ENCODE measurements around the gene ATPAF2. TPM values are rescaled to one million over a fixed set of nuclear protein-coding genes. Genes with fewer than 3 reads are reported as not detected.

ATPAF2 gene
- total RNA-seq = 10 to 100 TPM; 11.8 to 19.0 TPM

GRCh38 chr17:18038861-18039534, at the start of gene ATPAF2, which contains the start of gene GID4:
Gene ATPAF2, minus strand, starts transcription at chr17:18039168. Its CDS starts 155 bp downstream, at chr17:18039013.
Gene GID4, plus strand, starts transcription at chr17:18039408. Its CDS starts 57 bp downstream, at chr17:18039465.
- peaks cover 21 to 39% of the 10 kb centered on the region in 2 donors for H3K4me1 ChIP-seq (ENCODE audit: control insufficient read depth in 1 of 2, low read depth in 2 of 2)
- no peaks in the 10 kb centered on the region for H3K36me3 ChIP-seq
- H3K4me3 ChIP-seq = peak within 1 kb of the TSS; percentile 97
- H3K27ac ChIP-seq = peak within 1 kb of the TSS; percentile 39 to 59
- no peak for TF ChIP-seq CTCF (IDR thresholded peaks at IDR 0.05)
- H3K27me3 ChIP-seq (replicated peaks; ENCODE audit: insufficient read depth) = no peaks in the 10 kb centered on the region
- DNase-seq (ENCODE audit: low spot score) (peak; percentile 97), ATAC-seq (ENCODE audit: insufficient number of reproducible peaks, low FRiP score, low read depth) (peak; percentile 95)
- H3K9me3 ChIP-seq = no peaks in the 10 kb centered on the region

GRCh38 chr17:18087610-18088491, 48.9 kb upstream of the ATPAF2 start, which contains the start of gene DRG2:
Gene DRG2, plus strand, starts transcription at chr17:18087948. Its CDS starts 76 bp downstream, at chr17:18088024.
- H3K4me3 ChIP-seq = peak within 1 kb of the TSS; percentile 87
- peaks cover 2% of the 10 kb centered on the region for H3K36me3 ChIP-seq
- H3K4me1 ChIP-seq (ENCODE audit: control insufficient read depth in 1 of 2, low read depth in 2 of 2) = peaks cover 0 to 16% of the 10 kb centered on the region in 2 donors
- peak within 1 kb of the TSS; percentile 63 to 72 for H3K27ac ChIP-seq
- TF ChIP-seq CTCF (IDR thresholded peaks at IDR 0.05) = no peak
- H3K27me3 ChIP-seq (replicated peaks; ENCODE audit: insufficient read depth) = no peaks in the 10 kb centered on the region
- H3K9me3 ChIP-seq = no peaks in the 10 kb centered on the region
- DNase-seq (ENCODE audit: low spot score) = peak; percentile 68
- ATAC-seq (ENCODE audit: insufficient number of reproducible peaks, low FRiP score, low read depth) = peak; percentile 80

GRCh38 chr17:18084256-18084655, 45.3 kb upstream of the ATPAF2 start:
- DNase-seq (ENCODE audit: low spot score) (no peak), ATAC-seq (ENCODE audit: insufficient number of reproducible peaks, low FRiP score, low read depth) (no peak)
- peaks cover 0 to 13% of the 10 kb centered on the region in 2 donors for H3K4me1 ChIP-seq (ENCODE audit: control insufficient read depth in 1 of 2, low read depth in 2 of 2)
- no peak for TF ChIP-seq CTCF (IDR thresholded peaks at IDR 0.05)
- H3K9me3 ChIP-seq = no peaks in the 10 kb centered on the region
- H3K27me3 ChIP-seq (replicated peaks; ENCODE audit: insufficient read depth) = no peaks in the 10 kb centered on the region
- H3K36me3 ChIP-seq = no peaks in the 10 kb centered on the region
- H3K4me3 ChIP-seq = no peak overlapping the region
- H3K27ac ChIP-seq = no peak overlapping the region

- no peaks in the 10 kb centered on the region for H3K9me3 ChIP-seq
- no peaks in the 10 kb centered on the region for H3K4me1 ChIP-seq (ENCODE audit: control insufficient read depth in 1 of 2, low read depth in 2 of 2)
- ATAC-seq (ENCODE audit: insufficient number of reproducible peaks, low FRiP score, low read depth) (no peak), DNase-seq (ENCODE audit: low spot score) (no peak)
- H3K4me3 ChIP-seq = no peak overlapping the region
- H3K27ac ChIP-seq = no peak overlapping the region
- H3K27me3 ChIP-seq (replicated peaks; ENCODE audit: insufficient read depth) = no peaks in the 10 kb centered on the region
- TF ChIP-seq CTCF (IDR thresholded peaks at IDR 0.05) = no peak
- no peaks in the 10 kb centered on the region for H3K36me3 ChIP-seq
Observed at GRCh38 chr17:18079543-18079942, 40.6 kb upstream of the ATPAF2 start.

- Histone ChIP-seq H3K36me3 (no peaks in the 10 kb centered on the region), H3K27ac (no peak overlapping the region), H3K27me3 (replicated peaks; ENCODE audit: insufficient read depth) (no peaks in the 10 kb centered on the region), H3K4me1 (ENCODE audit: control insufficient read depth in 1 of 2, low read depth in 2 of 2) (no peaks in the 10 kb centered on the region), H3K4me3 (no peak overlapping the region), H3K9me3 (no peaks in the 10 kb centered on the region)
- DNase-seq (ENCODE audit: low spot score) = no peak
- TF ChIP-seq CTCF (IDR thresholded peaks at IDR 0.05) = no peak
- ATAC-seq (ENCODE audit: insufficient number of reproducible peaks, low FRiP score, low read depth) = no peak
Observed at GRCh38 chr17:18076936-18077335, 38.0 kb upstream of the ATPAF2 start.

Measured in thoracic aorta (tissue), 2 donors.